Bronchial epithelial cell (primary cell): Measurements from ENCODE around the gene GNS. TPM values are rescaled to one million over a fixed set of nuclear protein-coding genes. Genes with fewer than 3 reads are reported as not detected.
A peak's percentile ranks its signal among the peaks of the same experiment; 100 is the strongest.

Source experiments
- DNase-seq: peaks from one replicate; pipeline ENCODE4 v3.0.0-alpha.2; 2010; ENCODE audit warnings: low read depth
- FAIRE-seq: peaks from 2 replicates; lab custom pipeline; 2011; peaks lifted over from hg19 to GRCh38; lab: Jason Lieb, UNC
- H3K27me3 ChIP-seq: 2 replicates; pipeline ENCODE4 v1.5.1; 2011; ENCODE audit warnings: low read length; ENCODE audit not compliant: control insufficient read depth, insufficient read depth
- H3K36me3 ChIP-seq: 2 replicates; pipeline ENCODE4 v1.5.1; 2011; ENCODE audit warnings: low read length; ENCODE audit not compliant: control insufficient read depth, insufficient read depth
- H3K4me3 ChIP-seq: 2 replicates; pipeline ENCODE4 v1.5.1; 2011; ENCODE audit warnings: mild to moderate bottlenecking, low read depth, low read length, control low read depth
- total RNA-seq: library from RNA; depleted of rRNA; stranded (reverse); fragments of >200 nt; gene quantifications from 2 replicates; pipeline ENCODE4 v1.2.1, GENCODE V29; 2014
- TF ChIP-seq, protein P1 (sequence below): IDR thresholded peaks from 2 replicates; pipeline ENCODE4 v1.5.1; 2011; ENCODE audit warnings: mild to moderate bottlenecking, moderate library complexity, low read length, control low read depth, inconsistent platforms; ENCODE audit not compliant: insufficient read depth, severe bottlenecking

The GNS gene
- total RNA-seq, 1 donor from 2014 or later, result 99.0 TPM

GRCh38 chr12:64801381-64801780 is 42.2 kb upstream of the GNS start:
- H3K27me3 ChIP-seq, result no peaks in the 10 kb centered on the region
- TF ChIP-seq, protein P1, sequence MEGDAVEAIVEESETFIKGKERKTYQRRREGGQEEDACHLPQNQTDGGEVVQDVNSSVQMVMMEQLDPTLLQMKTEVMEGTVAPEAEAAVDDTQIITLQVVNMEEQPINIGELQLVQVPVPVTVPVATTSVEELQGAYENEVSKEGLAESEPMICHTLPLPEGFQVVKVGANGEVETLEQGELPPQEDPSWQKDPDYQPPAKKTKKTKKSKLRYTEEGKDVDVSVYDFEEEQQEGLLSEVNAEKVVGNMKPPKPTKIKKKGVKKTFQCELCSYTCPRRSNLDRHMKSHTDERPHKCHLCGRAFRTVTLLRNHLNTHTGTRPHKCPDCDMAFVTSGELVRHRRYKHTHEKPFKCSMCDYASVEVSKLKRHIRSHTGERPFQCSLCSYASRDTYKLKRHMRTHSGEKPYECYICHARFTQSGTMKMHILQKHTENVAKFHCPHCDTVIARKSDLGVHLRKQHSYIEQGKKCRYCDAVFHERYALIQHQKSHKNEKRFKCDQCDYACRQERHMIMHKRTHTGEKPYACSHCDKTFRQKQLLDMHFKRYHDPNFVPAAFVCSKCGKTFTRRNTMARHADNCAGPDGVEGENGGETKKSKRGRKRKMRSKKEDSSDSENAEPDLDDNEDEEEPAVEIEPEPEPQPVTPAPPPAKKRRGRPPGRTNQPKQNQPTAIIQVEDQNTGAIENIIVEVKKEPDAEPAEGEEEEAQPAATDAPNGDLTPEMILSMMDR, result peak; percentile 42
- no peaks in the 10 kb centered on the region for H3K36me3 ChIP-seq
- H3K4me3 ChIP-seq, result no peak overlapping the region
- DNase-seq, result no peak
- FAIRE-seq, result no peak

- no peaks in the 10 kb centered on the region for H3K36me3 ChIP-seq
- DNase-seq (no peak), FAIRE-seq (no peak)
- H3K27me3 ChIP-seq, result no peaks in the 10 kb centered on the region
- H3K4me3 ChIP-seq, result no peak overlapping the region
- TF ChIP-seq, protein P1, result no peak
Measured at GRCh38 chr12:64800640-64801039, 41.4 kb upstream of the GNS start.

GRCh38 chr12:64798165-64798564 is 39.0 kb upstream of the GNS start:
- DNase-seq, result no peak
- no peaks in the 10 kb centered on the region for H3K36me3 ChIP-seq
- H3K4me3 ChIP-seq, result no peak overlapping the region
- TF ChIP-seq, protein P1, result no peak
- no peak for FAIRE-seq
- H3K27me3 ChIP-seq, result no peaks in the 10 kb centered on the region

DNA sequence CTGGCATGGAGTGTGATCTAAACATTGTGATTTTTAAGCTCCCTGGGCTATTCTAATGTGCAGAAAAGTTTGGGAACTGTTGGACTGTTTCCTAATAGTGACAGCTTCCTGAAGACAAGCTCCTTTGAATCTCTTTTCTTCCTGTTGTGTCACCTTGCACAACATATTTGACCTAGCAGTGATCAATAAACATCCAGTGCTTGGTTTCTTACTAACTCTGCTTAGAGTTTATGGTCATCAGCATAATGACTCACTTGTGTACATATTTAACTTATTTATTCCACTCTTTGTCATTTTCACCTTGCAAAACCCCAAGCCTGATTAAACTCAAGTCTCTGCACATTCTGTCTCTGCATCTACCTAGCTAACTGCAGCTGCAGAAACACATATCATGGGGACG is 38.0 kb upstream of the GNS start:
- TF ChIP-seq, protein P1, result no peak
- Histone ChIP-seq H3K36me3 (no peaks in the 10 kb centered on the region), H3K4me3 (no peak overlapping the region), H3K27me3 (no peaks in the 10 kb centered on the region)
- DNase-seq (peak; percentile 60), FAIRE-seq (no peak)

- no peak for FAIRE-seq
- peak; percentile 93 for DNase-seq
- Histone ChIP-seq H3K4me3 (no peak overlapping the region), H3K27me3 (no peaks in the 10 kb centered on the region), H3K36me3 (no peaks in the 10 kb centered on the region)
- TF ChIP-seq, protein P1, result peak; percentile 65
Measured at GRCh38 chr12:64796205-64796845, 37.1 kb upstream of the GNS start.

GRCh38 chr12:64794305-64794704 is 35.1 kb upstream of the GNS start:
- no peaks in the 10 kb centered on the region for H3K27me3 ChIP-seq
- no peak for DNase-seq
- no peak for FAIRE-seq
- H3K36me3 ChIP-seq, result no peaks in the 10 kb centered on the region
- H3K4me3 ChIP-seq, result no peak overlapping the region
- TF ChIP-seq, protein P1, result no peak
